Skin of body (tissue), 3 donors: ENCODE results near the gene RIMBP3B. TPM values are rescaled to one million over a fixed set of nuclear protein-coding genes. Genes with fewer than 3 reads are reported as not detected.
"Not testable (repeated sequence)": the region's sequence is repeated elsewhere in the genome, so short reads cannot be mapped to it uniquely, and the experiment has no call there.

Experiments used
- DNase-seq: peaks from one replicate; lab custom pipeline; 2025; lab: John Stamatoyannopoulos, UW
- small RNA-seq: library from RNA; depleted of rRNA; stranded (forward); fragments of <200 nt; gene quantifications from one replicate; pipeline ENCODE3, GENCODE V24; 2014; ENCODE audit warnings: low replicate concordance
- total RNA-seq: library from RNA; depleted of rRNA; stranded (reverse); fragments of >200 nt; gene quantifications from one replicate; pipeline ENCODE4 v1.2.3, GENCODE V29; 2014

RIMBP3B gene
- total RNA-seq, 1 donor from 2014 or later, result 0.10 TPM

DNA sequence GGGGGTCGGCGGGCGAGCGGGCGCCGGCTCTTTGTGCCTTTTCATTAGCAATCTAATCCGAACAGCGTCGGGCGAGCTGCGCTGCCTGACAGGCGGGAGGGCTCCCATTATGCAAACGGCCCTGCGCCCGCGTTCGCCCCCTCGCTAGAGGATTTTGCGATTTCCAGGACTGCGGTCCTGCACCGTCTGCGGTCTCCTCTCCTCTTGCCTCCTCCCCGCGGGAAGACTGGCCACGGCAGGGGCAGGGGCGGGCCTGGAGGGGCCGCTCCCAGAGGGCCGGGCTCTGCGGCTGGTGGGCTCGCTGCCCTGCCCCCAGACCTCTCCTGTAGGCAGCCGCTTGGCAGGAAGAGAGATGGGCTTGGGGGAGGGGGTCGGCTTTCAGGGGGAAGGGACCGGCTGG, 34.3 kb downstream of the RIMBP3B start:
- not testable (repeated sequence) for DNase-seq

DNA sequence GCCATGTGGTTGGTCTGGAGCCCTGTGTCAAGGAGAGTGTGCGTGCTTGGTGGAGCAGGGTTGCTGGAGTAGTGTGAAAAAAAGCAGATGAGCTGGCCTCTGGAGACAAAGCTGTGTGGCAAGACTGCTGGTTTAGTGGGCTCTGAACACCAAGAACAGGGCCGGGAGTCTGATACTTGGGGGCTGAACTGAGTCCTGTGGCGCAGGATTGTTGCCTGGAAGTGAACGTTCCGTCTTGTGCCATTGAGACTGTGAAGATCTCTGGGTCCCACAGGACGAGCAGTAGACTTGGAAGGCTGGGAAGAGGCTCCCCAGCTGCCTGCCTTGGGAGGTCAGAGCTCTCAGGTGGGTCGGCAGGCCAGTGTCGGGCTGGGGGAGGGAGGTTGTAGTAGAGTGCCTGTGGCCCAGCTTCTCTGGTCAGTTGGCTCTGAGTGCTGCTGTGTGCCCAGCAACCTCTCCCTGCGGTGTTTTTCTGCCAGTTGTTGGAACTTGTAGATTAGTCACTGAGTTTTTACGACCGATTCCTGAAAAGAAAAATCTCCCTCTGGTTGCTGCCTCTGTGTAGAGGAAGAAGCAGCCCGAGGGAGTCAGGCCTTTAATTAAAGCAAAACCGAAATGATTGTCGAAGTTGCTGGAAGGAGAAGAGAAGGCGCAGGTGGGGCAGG, 35.6 kb downstream of the RIMBP3B start:
- not testable (repeated sequence) for DNase-seq

DNA sequence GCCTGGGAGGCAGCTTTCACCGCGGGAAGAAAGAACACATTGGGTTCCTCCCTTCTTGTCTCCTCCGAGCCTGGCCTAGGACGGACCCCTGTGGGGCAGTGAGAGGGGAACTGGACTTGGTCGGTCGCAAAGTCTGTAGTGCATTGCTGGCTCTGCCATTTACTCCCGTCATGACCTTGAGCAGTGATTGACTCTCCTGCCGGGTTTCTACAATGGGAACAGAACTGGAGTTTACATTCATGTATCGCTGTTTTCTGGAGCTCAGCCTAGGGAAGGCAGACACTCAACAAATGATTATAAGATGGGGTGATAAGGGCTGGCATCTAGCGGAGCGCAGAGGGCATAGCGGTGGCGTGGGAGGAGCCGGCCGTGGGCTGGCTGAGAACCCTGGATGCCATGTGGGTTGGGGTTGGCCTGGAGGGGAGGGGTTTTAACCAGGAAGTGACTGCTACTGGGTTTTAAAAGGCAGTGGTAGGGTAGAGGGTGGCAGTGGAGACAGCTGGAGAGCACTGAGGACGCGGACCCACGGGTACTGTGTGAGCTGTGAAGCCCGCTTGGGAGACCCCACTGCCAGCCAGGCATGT, 36.7 kb downstream of the RIMBP3B start:
- DNase-seq, result not testable (repeated sequence)

DNA sequence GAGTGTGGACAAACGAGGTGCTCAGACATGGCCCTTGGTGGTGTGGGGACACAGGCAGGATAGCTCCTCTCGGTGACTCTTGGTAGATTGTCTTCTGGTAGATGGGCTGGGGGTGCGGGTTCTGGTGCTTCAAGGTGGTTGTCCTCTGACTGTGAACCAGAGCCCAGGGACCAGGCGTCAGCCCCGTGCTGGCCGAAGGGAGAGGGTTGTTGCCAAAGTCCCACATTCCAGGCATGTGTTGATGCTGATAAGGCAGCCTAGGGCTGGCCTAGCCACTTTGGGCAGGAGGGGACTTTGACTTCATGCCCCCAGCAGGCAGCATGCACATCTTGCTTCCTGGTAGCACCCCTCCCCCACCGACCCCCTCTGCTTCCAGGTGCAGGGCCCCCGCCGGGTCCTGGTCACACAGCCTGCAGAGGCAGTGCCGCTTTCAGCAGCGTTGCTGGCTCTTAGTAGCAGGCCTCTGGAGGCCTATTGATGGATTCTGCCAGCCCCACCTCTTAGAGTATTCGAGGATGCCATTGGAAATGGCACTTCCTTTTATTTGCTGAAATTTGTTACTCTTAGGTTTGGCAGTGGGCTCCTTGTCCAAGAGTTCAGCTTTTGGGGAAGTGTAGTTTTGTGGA, 40.6 kb downstream of the RIMBP3B start:
- DNase-seq, result not testable (repeated sequence)

DNA sequence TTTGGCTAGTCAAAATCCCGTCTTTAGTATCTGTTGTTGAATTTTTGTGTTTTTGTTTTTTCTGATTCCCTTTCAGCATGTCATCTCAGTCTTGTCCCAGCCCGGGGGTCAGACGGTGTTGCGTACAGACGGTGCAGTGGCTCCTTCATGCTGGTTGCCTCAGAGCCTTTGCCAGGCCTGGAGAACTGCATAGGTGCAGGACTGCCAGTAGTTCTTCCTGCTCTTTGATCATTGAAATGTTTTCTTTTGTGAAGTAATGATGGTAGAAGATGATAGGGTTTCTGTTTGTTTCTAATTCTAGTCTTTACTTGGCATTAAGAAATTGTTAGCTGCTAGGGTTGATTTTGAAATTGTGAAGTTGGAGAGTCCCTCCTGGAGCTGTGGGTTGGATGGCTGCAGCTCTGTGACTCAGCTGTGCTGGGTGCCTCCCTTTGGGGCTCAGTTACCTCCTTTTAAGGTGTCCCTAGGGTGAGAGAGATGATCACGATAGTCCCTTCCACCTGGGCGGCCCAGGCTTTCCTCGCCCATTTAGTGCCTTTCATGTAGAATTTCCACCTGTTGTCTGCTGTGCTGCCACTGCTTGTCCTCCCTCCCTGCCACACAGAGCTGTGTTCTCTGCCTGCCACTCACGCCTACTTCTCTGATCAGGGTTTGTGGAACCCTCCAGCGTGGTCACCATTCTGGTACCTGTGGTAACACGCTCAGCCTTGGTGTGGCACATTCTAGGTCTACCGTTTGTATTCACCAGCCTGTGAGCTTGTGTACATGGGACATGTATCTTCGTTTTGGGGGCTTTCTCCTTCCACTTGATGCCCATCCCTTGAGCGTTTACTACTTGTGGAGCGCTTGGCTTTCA, 51.1 kb downstream of the RIMBP3B start:
- not testable (repeated sequence) for DNase-seq

DNA sequence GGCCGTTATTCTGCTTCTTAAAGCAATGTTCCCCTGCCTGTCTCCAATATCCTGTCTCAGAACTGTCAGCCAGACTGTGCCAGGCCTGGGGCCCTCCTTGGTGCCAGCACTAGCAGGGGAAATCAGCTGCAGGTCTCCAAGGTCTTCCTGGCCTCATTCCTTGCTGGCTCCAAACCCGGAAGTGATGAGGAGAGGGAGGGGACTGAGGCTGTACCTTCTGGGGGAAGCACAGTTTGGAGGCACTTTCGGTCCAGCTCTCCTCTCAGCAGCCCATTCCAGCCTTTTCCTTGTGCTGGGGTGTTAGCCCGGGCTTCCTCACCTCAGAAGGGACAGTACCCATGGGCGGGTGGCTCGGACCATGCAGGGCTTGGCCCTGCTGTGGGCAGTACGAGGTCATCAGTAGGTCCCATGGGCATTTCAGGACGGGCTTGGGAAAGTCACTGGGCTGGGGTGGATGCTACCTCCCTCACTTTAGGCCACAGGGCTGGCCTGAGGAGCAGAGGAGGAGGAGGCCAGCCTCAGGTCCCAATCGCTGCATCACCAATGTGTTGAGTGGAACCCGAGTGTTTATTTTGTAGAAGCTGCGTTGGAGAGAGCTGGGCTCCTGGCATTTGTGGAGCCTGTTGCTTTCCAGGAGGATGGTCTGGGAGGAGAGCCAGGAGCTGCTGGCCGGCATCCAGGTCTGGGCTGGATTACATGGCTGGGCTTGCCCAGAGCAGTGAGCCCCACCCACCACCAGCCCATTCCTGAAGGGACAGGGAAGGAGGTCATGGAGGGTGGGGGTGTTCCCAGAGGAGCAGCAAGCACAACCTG, 52.7 kb downstream of the RIMBP3B start:
- DNase-seq, result not testable (repeated sequence)

DNA sequence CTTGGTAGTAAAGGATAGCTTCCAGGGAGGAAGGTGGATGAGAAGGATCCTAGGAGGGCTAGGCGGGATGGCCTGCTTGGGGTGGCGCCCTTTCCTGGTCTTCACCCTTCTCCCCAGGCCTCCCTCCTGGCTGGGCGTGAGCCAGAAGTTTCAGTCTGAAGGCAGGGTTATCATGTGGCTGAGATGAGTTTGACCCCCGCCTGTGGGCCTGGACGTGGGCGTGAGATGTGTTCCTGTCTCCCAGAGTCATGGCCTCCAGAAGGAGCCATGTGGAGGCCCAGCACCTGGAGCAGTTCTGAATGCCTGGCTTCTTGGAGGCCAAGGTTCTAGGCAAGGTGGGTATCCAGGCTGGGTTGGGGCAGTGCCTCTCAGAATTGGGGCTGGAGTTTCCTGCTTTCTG, 54.5 kb downstream of the RIMBP3B start:
- not testable (repeated sequence) for DNase-seq

Small RNAs within 50 kb of the gene (small RNA-seq; reads per million reads assigned to genes)
- not detected for gene RF00492
- gene RN7SKP63, result not detected

Other genes with a start within 250 kb of the RIMBP3B start
- gene HIC2, start 33.6 kb downstream of the RIMBP3B start, total RNA-seq, result 4.8 TPM
- gene TMEM191C, start 83.6 kb downstream of the RIMBP3B start, total RNA-seq, result 1.8 TPM
- not detected for gene RIMBP3C, start 167.7 kb downstream of the RIMBP3B start, total RNA-seq
- gene UBE2L3, start 184.0 kb downstream of the RIMBP3B start, total RNA-seq, result 25.3 TPM
- gene YDJC, start 246.3 kb downstream of the RIMBP3B start, total RNA-seq, result 4.7 TPM
- 0.20 TPM for gene CCDC116, start 249.0 kb downstream of the RIMBP3B start, total RNA-seq